ENCODE results near the gene EXOC7. TPM values are rescaled to one million over a fixed set of nuclear protein-coding genes. Genes with fewer than 3 reads are reported as not detected.

The EXOC7 gene
- total and polyA plus RNA-seq, 10 donors: 26.2 to 128 (median 90.8) TPM

DNA sequence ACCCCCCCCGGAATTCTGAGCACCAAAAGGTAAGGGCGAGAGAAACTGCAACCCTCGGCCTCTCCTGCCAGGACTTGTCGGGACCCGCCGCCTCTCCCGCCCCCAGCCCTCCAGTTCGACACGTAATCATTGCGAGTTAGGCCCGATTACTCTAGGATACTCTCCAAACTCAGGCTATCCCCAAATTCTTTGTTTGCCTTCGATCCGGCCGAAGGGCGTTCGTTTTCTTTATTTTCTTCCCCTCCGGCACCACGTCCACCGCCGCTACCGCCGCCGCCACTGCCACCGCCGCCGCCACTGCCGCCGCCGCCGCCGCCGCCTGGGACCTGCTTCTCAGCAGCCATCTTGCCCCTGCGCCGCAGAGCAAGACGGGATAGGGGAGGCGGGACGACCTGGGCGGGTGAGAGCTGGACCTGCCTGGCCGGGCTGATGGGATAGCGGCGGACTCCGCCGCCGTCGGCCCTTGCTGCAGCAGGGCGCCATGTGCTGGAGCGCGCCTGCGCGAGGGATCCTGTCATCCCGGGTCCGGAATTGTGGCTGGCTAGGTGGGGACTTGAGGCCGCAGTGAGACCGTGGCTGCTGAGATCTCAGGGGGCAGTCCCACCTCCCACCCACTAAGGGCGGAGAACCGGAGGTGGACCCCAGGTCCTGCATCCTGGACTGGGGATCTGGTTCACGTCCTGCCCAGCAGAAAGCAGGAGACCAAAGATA, 31.3 kb downstream of the EXOC7 start, which contains the start of gene SRP68:
Gene SRP68, minus strand, starts transcription at position 370 of the 711 bp plus-strand sequence. Its CDS starts 26 bp downstream, at position 344.
- intact Hi-C loops (cut with DNase I; ENCODE audit: low total_unique reads): no loop called here
- DNase-seq: peak; percentile 98
- no peaks in the 10 kb centered on the region for H3K9me3 ChIP-seq
- WGBS, 5 donors: 0 to 1% (median 0%) methylated on average over 32 to 57 of the region's 57 CpGs
- H3K4me1 ChIP-seq: peaks cover 43 to 83% (median 67%) of the 10 kb centered on the region in 6 donors
- H3K4me3 ChIP-seq: peak within 1 kb of the TSS; percentile 60 to 89 (median 70)
- H3K27me3 ChIP-seq (replicated peaks in 1 of 7): peaks cover 16 to 41% (median 39%) of the 10 kb centered on the region in 7 donors
- peaks cover 0 to 31% (median 17%) of the 10 kb centered on the region in 6 donors for H3K36me3 ChIP-seq
- TF ChIP-seq POLR2A (IDR thresholded peaks at IDR 0.05) (no peak), POLR2AphosphoS5 (IDR thresholded peaks at IDR 0.05) (peak; percentile 88 to 90 (median 88))
- TF ChIP-seq, protein P1, sequence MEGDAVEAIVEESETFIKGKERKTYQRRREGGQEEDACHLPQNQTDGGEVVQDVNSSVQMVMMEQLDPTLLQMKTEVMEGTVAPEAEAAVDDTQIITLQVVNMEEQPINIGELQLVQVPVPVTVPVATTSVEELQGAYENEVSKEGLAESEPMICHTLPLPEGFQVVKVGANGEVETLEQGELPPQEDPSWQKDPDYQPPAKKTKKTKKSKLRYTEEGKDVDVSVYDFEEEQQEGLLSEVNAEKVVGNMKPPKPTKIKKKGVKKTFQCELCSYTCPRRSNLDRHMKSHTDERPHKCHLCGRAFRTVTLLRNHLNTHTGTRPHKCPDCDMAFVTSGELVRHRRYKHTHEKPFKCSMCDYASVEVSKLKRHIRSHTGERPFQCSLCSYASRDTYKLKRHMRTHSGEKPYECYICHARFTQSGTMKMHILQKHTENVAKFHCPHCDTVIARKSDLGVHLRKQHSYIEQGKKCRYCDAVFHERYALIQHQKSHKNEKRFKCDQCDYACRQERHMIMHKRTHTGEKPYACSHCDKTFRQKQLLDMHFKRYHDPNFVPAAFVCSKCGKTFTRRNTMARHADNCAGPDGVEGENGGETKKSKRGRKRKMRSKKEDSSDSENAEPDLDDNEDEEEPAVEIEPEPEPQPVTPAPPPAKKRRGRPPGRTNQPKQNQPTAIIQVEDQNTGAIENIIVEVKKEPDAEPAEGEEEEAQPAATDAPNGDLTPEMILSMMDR (IDR thresholded peaks at IDR 0.05 in 8 of 11, conservative IDR thresholded peaks at IDR 0.05 in 3 of 11): no peak
- peak within 1 kb of the TSS; percentile 71 to 85 (median 82) for H3K27ac ChIP-seq

DNA sequence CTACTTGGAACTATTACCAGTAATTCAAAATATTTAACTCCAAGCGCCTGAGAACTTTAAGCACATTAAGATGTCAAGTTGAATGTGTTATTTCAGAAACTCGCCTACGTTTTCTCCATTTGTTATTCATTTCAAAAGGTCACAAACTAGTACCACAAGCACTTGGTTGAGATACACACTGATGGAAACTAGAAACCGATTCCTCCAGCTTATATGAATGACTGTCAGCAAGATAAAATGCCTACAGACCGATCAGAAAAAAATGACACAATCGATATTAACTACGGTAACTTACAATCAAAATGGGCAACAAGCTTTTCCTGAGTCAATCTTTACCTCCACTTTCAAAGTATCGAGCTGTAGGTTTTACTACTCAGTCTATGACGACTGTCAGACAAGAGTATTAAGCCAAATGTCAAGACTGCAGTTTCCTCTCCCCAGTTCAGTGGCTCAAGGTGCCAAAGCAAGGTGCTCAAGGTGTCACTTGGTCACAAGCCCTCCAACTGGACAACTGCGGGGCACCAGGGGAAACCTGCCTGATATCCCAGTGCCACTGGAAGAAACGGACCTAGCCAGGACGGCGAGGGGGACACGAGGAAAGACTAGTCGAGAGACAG, 31.9 kb downstream of the EXOC7 start:
- WGBS, 5 donors: 14 to 24% (median 17%) methylated on average over 10 to 15 of the region's 15 CpGs
- intact Hi-C loops (cut with DNase I; ENCODE audit: low total_unique reads): no loop called here

DNA sequence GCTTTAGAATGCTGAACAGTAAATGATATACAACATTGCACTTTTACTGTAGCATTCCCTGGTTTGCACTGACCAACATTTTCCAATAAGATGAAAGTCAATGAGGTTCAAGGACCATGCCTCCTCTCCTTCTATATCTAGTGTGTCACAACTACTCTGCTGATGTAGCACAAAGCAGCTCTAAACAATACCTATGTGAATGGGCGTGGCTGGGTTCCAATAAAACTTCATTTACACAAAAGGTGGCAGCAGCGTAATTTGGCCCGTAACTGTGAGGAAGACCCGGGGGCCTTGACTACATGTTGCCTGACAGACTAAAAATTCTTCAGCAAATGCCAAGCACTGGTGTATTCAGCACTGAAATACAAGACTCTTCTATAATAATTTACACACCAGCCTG, 37.8 kb downstream of the EXOC7 start:
- no peaks in the 10 kb centered on the region for H3K9me3 ChIP-seq
- H3K4me3 ChIP-seq: no peak overlapping the region
- no peaks in the 10 kb centered on the region for H3K27me3 ChIP-seq (replicated peaks in 1 of 7)
- no peak overlapping the region for H3K27ac ChIP-seq
- peaks cover 2 to 94% (median 79%) of the 10 kb centered on the region in 6 donors for H3K36me3 ChIP-seq
- no peak for DNase-seq
- WGBS, 5 donors: 90 to 96% (median 95%) methylated on average over 4 of the region's 4 CpGs
- intact Hi-C loops (cut with DNase I; ENCODE audit: low total_unique reads): no loop called here
- TF ChIP-seq POLR2AphosphoS5 (IDR thresholded peaks at IDR 0.05): no peak
- no peak for TF ChIP-seq POLR2A (IDR thresholded peaks at IDR 0.05)
- TF ChIP-seq, protein P1 (IDR thresholded peaks at IDR 0.05 in 8 of 11, conservative IDR thresholded peaks at IDR 0.05 in 3 of 11): no peak
- peaks cover 8 to 41% (median 17%) of the 10 kb centered on the region in 6 donors for H3K4me1 ChIP-seq

More for the DNA sequence above, 31.9 kb downstream of the EXOC7 start:
- H3K9me3 ChIP-seq: no peaks in the 10 kb centered on the region
- no peak for DNase-seq
- peaks cover 36 to 77% (median 61%) of the 10 kb centered on the region in 6 donors for H3K4me1 ChIP-seq
- peak overlapping the region; percentile 71 to 85 (median 82) for H3K27ac ChIP-seq
- TF ChIP-seq, protein P1 (IDR thresholded peaks at IDR 0.05 in 8 of 11, conservative IDR thresholded peaks at IDR 0.05 in 3 of 11): no peak
- TF ChIP-seq POLR2AphosphoS5 (IDR thresholded peaks at IDR 0.05) (no peak), POLR2A (IDR thresholded peaks at IDR 0.05) (no peak)
- peaks cover 2 to 38% (median 24%) of the 10 kb centered on the region in 6 donors for H3K36me3 ChIP-seq
- peak overlapping the region; percentile 60 to 89 (median 70) for H3K4me3 ChIP-seq
- peaks cover 15 to 34% (median 33%) of the 10 kb centered on the region in 7 donors for H3K27me3 ChIP-seq (replicated peaks in 1 of 7)
